Tibial nerve (tissue), 4 donors: ENCODE measurements around the gene ANKMY1. TPM values are rescaled to one million over a fixed set of nuclear protein-coding genes. Genes with fewer than 3 reads are reported as not detected.

ENCODE experiments used
- DNase-seq, 2 donors: peaks; one replicate each; pipeline ENCODE4 v3.0.0-alpha.2; 2019; ENCODE audit warnings: low spot score in 2 of 2
- H3K27ac ChIP-seq, 4 donors: fragments of 200-600 bp; sonication (generic) in 3 of 4; one replicate each; pipeline ENCODE4 v1.5.1; 2017 to 2019; ENCODE audit warnings: mild to moderate bottlenecking in 1 of 4
- H3K27me3 ChIP-seq, 2 donors: fragments of 200-600 bp; sonication (generic) in 1 of 2; one replicate each; pipeline versions ENCODE4 v1.5.1 to v1.6.0; 2017 to 2019
- H3K36me3 ChIP-seq, 3 donors: fragments of 200-600 bp; sonication (generic); one replicate each; pipeline ENCODE4 v1.5.1; 2018 to 2019
- H3K4me1 ChIP-seq, 4 donors: fragments of 200-600 bp; sonication (generic) in 3 of 4; one replicate each; pipeline ENCODE4 v1.5.1; 2017 to 2019
- H3K4me3 ChIP-seq, 4 donors: fragments of 200-600 bp; sonication (generic) in 3 of 4; one replicate each; pipeline ENCODE4 v1.5.1; 2017 to 2019; ENCODE audit warnings: mild to moderate bottlenecking in 1 of 4, moderate library complexity in 1 of 4
- H3K9me3 ChIP-seq, 4 donors: fragments of 200-600 bp; sonication (generic) in 3 of 4; one replicate each; pipeline ENCODE4 v1.5.1; 2017 to 2019
- EP300 ChIP-seq, 2 donors: sonication (generic); formaldehyde crosslinking; IDR thresholded peaks; one replicate each; pipeline ENCODE4 v1.6.1; 2017; ENCODE audit warnings: antibody characterized with exemption in 2 of 2, mild to moderate bottlenecking in 1 of 2
- POLR2A ChIP-seq, 2 donors: fragments of 450-650 bp; IDR thresholded peaks; one replicate each; pipeline ENCODE4 v1.6.1; 2017; ENCODE audit warnings: antibody characterized with exemption in 2 of 2, mild to moderate bottlenecking in 2 of 2, moderate library complexity in 2 of 2
- WGBS, 2 donors: methylation state at CpG; one replicate each; pipeline ENCODE4 v1.1.5; 2018; 5-methylcytosine and 5-hydroxymethylcytosine counted together
- total RNA-seq, 4 donors: library from RNA; depleted of rRNA; stranded (reverse); fragments of >200 nt; gene quantifications; one replicate each; pipeline ENCODE4 v1.1.0, GENCODE V29; 2016
- TF ChIP-seq, protein P1 (sequence below), 5 experiments: fragments of 200-600 bp in 3 of 5; fragments of 450-650 bp in 2 of 5; sonication (generic) in 3 of 5; IDR thresholded peaks; one replicate each; pipeline ENCODE4 v1.5.1; 2016 to 2019; ENCODE audit warnings: antibody characterized with exemption in 5 of 5, mild to moderate bottlenecking in 3 of 5, moderate library complexity in 2 of 5

Gene ANKMY1
- total RNA-seq, 4 donors from 2014 or later = 14.2 to 24.0 (median 21.4) TPM

DNA sequence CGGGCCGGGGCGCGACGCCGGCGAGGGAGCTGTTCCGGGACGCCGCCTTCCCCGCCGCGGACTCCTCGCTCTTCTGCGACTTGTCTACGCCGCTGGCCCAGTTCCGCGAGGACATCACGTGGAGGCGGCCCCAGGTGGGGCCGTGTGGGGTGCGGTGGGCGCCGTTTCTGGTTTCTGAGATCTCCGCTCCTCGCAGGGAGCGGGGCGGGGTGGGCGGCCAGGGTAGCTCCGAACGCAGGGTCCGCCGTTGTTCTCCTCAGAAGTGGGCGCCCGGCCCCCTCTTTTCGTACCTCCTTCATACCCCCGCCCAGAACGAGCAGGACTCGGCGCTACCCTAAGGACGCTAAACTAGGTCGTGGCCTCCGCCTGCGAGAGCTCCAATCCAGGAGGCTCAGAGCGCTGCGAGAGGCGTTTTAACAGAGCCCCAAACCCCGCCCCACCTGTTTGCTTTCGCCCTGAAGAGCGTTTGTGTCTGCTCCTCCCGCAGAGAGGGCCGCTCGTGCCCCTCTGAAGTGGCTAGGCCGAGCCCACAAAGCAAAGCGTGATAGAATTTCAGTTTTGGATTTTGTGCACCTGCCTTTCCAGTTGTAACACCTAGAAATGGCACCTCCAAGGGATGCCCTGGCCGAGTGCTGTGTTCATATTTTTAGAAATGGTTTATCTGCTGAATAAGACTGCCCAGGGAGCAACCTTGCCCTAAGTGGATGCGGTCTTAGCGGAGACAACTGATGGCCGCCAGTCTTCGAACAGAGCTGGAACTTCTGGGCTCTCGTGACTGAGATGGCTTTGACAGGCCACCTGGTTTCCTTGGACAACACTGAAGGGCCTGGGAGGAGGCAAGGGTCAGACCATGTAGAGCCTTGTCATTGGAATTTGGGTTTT lies 29.4 kb upstream of the ANKMY1 start:
- Histone ChIP-seq H3K4me3 (peak overlapping the region; percentile 90 to 96 (median 93)), H3K27me3 (no peaks in the 10 kb centered on the region), H3K9me3 (no peaks in the 10 kb centered on the region), H3K36me3 (peaks cover 0 to 40% (median 0%) of the 10 kb centered on the region in 3 donors), H3K27ac (peak overlapping the region; percentile 32 to 95 (median 84)), H3K4me1 (peaks cover 0 to 75% (median 30%) of the 10 kb centered on the region in 4 donors)
- WGBS, 2 donors = 8 to 10% methylated on average over 18 to 40 of the region's 62 CpGs
- no peak for DNase-seq
- TF ChIP-seq POLR2A (IDR thresholded peaks at IDR 0.05) = no peak
- TF ChIP-seq EP300 (IDR thresholded peaks at IDR 0.05) = no peak
- TF ChIP-seq, protein P1, sequence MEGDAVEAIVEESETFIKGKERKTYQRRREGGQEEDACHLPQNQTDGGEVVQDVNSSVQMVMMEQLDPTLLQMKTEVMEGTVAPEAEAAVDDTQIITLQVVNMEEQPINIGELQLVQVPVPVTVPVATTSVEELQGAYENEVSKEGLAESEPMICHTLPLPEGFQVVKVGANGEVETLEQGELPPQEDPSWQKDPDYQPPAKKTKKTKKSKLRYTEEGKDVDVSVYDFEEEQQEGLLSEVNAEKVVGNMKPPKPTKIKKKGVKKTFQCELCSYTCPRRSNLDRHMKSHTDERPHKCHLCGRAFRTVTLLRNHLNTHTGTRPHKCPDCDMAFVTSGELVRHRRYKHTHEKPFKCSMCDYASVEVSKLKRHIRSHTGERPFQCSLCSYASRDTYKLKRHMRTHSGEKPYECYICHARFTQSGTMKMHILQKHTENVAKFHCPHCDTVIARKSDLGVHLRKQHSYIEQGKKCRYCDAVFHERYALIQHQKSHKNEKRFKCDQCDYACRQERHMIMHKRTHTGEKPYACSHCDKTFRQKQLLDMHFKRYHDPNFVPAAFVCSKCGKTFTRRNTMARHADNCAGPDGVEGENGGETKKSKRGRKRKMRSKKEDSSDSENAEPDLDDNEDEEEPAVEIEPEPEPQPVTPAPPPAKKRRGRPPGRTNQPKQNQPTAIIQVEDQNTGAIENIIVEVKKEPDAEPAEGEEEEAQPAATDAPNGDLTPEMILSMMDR (IDR thresholded peaks at IDR 0.05) = no peak

DNA sequence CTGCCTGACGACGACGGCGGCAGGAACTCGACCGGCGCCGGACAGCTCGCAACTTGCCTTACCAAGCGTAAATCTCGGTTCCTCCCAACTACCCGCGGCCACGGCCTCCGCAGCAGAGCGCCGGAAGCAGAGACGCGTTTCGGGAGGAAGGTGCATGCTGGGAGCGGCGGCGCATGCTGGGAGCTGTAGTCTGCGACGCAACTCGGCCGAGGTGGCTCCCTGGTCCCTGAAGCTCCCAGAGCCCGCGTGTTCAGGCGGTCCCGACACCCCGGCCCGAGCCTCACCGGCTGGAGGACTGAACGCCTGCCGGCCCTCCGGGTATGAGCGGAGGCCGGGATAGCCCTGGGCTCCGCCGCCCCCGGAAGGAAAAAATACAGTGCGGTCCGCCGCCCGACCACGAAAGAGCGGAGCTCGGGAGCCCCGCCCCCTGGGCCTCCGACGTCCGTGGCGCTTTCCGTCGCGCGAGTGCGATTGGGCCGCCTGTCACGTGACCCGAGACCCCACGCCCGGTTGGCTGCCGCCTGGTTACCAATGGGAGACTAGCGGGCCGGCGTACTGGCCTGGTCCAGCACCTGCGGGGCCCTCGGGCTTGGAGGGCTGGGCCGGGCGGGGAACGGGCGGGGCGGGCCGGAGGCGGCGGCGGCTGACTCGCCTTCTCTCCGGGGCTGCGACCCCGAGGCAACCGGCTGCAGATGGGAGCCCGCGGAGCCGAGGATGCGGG lies 28.6 kb upstream of the ANKMY1 start, which contains the start of gene CAPN10:
CAPN10 (plus strand) TSS at position 537 of the 721 bp plus-strand sequence; CDS start at position 715, 178 bp downstream.
- H3K9me3 ChIP-seq = peaks cover 0 to 2% (median 0%) of the 10 kb centered on the region in 4 donors
- peak; percentile 90 to 93 for TF ChIP-seq EP300 (IDR thresholded peaks at IDR 0.05)
- TF ChIP-seq, protein P1 (IDR thresholded peaks at IDR 0.05) = peak in 1 of 5 experiments; percentile 69
- peak; percentile 14 to 60 for TF ChIP-seq POLR2A (IDR thresholded peaks at IDR 0.05)

DNA sequence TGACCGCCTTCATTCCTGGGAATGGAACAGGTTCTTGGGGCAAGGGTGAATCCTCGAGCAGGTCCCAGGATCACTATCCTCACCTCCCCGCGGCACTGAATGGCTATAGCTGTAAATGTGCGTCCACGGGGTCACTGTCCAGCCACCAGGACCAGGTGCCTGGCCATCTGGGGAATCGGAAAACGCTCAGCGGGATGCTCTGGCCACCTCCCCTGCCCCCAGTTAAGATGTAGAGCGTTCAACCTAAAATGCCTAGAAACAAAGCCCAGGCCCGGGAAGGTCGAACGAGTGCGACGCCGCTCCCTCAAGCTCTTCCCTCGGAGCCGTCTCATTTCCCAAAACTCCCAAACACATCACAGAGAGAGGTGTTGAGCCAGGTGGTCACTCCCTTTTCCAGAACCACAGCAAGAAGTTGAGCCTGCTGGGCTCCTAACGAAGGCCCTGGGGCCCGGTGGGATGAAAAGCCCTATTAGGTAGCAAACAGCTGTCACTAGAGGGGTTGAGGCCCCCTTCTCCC lies 28.0 kb upstream of the ANKMY1 start:
- H3K4me1 ChIP-seq = peaks cover 0 to 76% (median 30%) of the 10 kb centered on the region in 4 donors
- WGBS, 2 donors = 0 to 6% methylated on average over 14 to 20 of the region's 20 CpGs
- peaks cover 0 to 7% (median 0%) of the 10 kb centered on the region in 4 donors for H3K9me3 ChIP-seq
- peak overlapping the region; percentile 83 to 96 (median 90) for H3K27ac ChIP-seq
- peak overlapping the region; percentile 90 to 96 (median 93) for H3K4me3 ChIP-seq
- TF ChIP-seq, protein P1 (IDR thresholded peaks at IDR 0.05) = no peak
- TF ChIP-seq EP300 (IDR thresholded peaks at IDR 0.05) (no peak), POLR2A (IDR thresholded peaks at IDR 0.05) (no peak)
- DNase-seq = no peak
- H3K36me3 ChIP-seq = peaks cover 0 to 33% (median 0%) of the 10 kb centered on the region in 3 donors
- no peaks in the 10 kb centered on the region for H3K27me3 ChIP-seq

More for the DNA sequence above, 28.6 kb upstream of the ANKMY1 start, which contains the start of gene CAPN10:
- H3K4me3 ChIP-seq = peak within 1 kb of the TSS; percentile 90 to 96 (median 93)
- WGBS, 2 donors = 0 to 3% methylated on average over 11 to 18 of the region's 88 CpGs
- peak within 1 kb of the TSS; percentile 83 to 96 (median 90) for H3K27ac ChIP-seq
- H3K27me3 ChIP-seq = no peaks in the 10 kb centered on the region
- H3K36me3 ChIP-seq = peaks cover 0 to 33% (median 0%) of the 10 kb centered on the region in 3 donors
- H3K4me1 ChIP-seq = peaks cover 0 to 77% (median 30%) of the 10 kb centered on the region in 4 donors
- DNase-seq = peak; percentile 94 to 95

DNA sequence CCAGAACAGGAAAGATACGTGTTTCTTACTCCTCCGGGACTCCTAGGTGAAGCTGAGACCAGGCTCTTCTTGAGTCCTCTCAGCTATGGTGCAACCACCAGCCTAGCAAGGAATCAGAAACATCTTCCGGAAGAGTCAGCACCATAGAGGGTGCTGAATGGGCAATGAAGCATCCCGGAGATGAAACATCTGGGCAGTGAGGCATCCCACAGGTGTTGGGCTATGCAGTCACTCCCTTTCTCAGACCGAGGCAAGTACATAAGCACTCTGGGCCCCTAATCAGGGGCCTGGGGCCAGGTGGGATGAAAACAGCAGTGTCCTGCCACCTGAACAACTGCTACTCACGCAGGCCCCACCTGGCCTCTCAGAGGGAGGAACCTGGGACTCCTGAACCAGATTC lies 27.3 kb upstream of the ANKMY1 start:
- peaks cover 0 to 78% (median 34%) of the 10 kb centered on the region in 4 donors for H3K4me1 ChIP-seq
- H3K27ac ChIP-seq = peak overlapping the region in 3 of 4 donors; percentile 83 to 96 (median 95)
- H3K9me3 ChIP-seq = peaks cover 0 to 7% (median 0%) of the 10 kb centered on the region in 4 donors
- peaks cover 0 to 33% (median 0%) of the 10 kb centered on the region in 3 donors for H3K36me3 ChIP-seq
- H3K27me3 ChIP-seq = no peaks in the 10 kb centered on the region
- 83 to 86% methylated on average over 6 of the region's 6 CpGs for WGBS, 2 donors
- DNase-seq = no peak
- peak overlapping the region; percentile 90 to 96 (median 93) for H3K4me3 ChIP-seq
- TF ChIP-seq, protein P1 (IDR thresholded peaks at IDR 0.05) = no peak
- TF ChIP-seq EP300 (IDR thresholded peaks at IDR 0.05) (no peak), POLR2A (IDR thresholded peaks at IDR 0.05) (no peak)
